ENCODE results near the gene RPP38. TPM values are rescaled to one million over a fixed set of nuclear protein-coding genes. Genes with fewer than 3 reads are reported as not detected.

Gene RPP38
- total and polyA plus RNA-seq, 2 of the 13 experiments (the other 11 are each of a cell fraction or from before 2014, with no cell fraction given) = 11.7 to 16.4 TPM

DNA sequence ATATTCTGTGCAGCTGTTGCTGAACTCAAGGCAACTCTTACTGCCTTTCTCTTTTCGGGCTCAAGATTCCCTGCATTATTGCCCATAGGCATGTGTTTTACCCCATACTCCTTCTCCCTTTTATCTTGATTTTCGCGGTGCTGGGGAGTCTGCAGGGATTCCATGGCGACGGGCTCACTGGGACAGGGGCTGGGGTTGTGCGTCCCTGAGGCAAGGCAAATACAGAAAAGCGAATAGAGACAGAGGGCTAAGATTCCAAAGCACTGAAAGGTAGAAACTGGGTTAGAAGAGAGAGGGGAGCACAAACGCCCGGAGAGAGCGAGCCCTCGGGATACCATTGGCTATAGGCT, 519 bp upstream of the RPP38 start:
- no peaks in the 10 kb centered on the region for H3K9me3 ChIP-seq (ENCODE audit: low read length)
- peak overlapping the region; percentile 85 for H2AFZ ChIP-seq (ENCODE audit: low read length)
- H3K36me3 ChIP-seq (replicated peaks in 1 of 2; ENCODE audit: control insufficient read depth in 1 of 2, insufficient read depth in 2 of 2, low read length in 2 of 2) = peaks cover 0 to 2% of the 10 kb centered on the region in 2 experiments; a peak in 1 of 5 replicates
- H3K27me3 ChIP-seq (ENCODE audit: control insufficient read depth in 1 of 2, insufficient read depth in 2 of 2, low read length in 2 of 2) = no peaks in the 10 kb centered on the region; a peak in 1 of 5 replicates
- no peak for DNase-seq (ENCODE audit: low spot score)
- ChIA-PET POLR2A (no interaction called here), CTCF (ENCODE audit: low intra/inter-chr PET ratio, low total read pairs) (no interaction called here)
- TSS peak; percentile 62 for BruUV-seq (replicated peaks)
- H3K27ac ChIP-seq (ENCODE audit: extremely low read length, insufficient read depth, low read length) = peak overlapping the region; percentile 97
- peaks cover 29% of the 10 kb centered on the region for H3K79me2 ChIP-seq (ENCODE audit: insufficient read depth, low read length)
- peaks cover 28% of the 10 kb centered on the region for H3K4me1 ChIP-seq (ENCODE audit: insufficient read depth, low read length)
- intact Hi-C loops (cut with micrococcal nuclease; ENCODE audit: unreplicated experiment) (no loop called here), in situ Hi-C loops (cut with HindIII; ENCODE audit: extremely low pct_ligation_motif_present, low pct_unique_long_range_greater_than_20kb) (no loop called here)
- FAIRE-seq = no peak
- H3K4me3 ChIP-seq (replicated peaks in 1 of 3; ENCODE audit: insufficient read depth in 1 of 3, low read depth in 2 of 3, low read length in 3 of 3) = peak overlapping the region; percentile 66 to 92 (median 82)
- H3K9ac ChIP-seq (ENCODE audit: insufficient read depth, low read depth, low read length) = peak overlapping the region; percentile 97
- no peaks in the 10 kb centered on the region for H4K20me1 ChIP-seq (ENCODE audit: insufficient read depth, low read length)
- WGBS (ENCODE audit: low lambda C conversion rate) = 2% methylated on average over 11 of the region's 11 CpGs
- no peak for ATAC-seq
- H3K4me2 ChIP-seq (ENCODE audit: low read depth, low read length) = peak overlapping the region; percentile 99
- TF ChIP-seq, protein P1, sequence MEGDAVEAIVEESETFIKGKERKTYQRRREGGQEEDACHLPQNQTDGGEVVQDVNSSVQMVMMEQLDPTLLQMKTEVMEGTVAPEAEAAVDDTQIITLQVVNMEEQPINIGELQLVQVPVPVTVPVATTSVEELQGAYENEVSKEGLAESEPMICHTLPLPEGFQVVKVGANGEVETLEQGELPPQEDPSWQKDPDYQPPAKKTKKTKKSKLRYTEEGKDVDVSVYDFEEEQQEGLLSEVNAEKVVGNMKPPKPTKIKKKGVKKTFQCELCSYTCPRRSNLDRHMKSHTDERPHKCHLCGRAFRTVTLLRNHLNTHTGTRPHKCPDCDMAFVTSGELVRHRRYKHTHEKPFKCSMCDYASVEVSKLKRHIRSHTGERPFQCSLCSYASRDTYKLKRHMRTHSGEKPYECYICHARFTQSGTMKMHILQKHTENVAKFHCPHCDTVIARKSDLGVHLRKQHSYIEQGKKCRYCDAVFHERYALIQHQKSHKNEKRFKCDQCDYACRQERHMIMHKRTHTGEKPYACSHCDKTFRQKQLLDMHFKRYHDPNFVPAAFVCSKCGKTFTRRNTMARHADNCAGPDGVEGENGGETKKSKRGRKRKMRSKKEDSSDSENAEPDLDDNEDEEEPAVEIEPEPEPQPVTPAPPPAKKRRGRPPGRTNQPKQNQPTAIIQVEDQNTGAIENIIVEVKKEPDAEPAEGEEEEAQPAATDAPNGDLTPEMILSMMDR (CRISPR knock-in tag; IDR thresholded peaks at IDR 0.05) = no peak
- no peak for TF ChIP-seq ZNF781 (CRISPR knock-in tag; IDR thresholded peaks at IDR 0.05; ENCODE audit: borderline replicate concordance, not compliant biosample characterization)
- TF ChIP-seq HNF4A (CRISPR knock-in tag; IDR thresholded peaks at IDR 0.05) = no peak
- no peak for TF ChIP-seq ZNF773 (CRISPR knock-in tag; IDR thresholded peaks at IDR 0.05; ENCODE audit: borderline replicate concordance)
- TF ChIP-seq KLF12 (CRISPR knock-in tag; IDR thresholded peaks at IDR 0.05; ENCODE audit: borderline replicate concordance) = peak; percentile 9; the same call in 1 of the 2 replicates
- no peak for TF ChIP-seq NBN (conservative IDR thresholded peaks at IDR 0.05)
- TF ChIP-seq SRF (IDR thresholded peaks at IDR 0.05; ENCODE audit: low read depth, low read length) = 0 out of 2 replicates have a peak, but pooled peaks have one; percentile 1
- TF ChIP-seq SNAI1 (CRISPR knock-in tag; IDR thresholded peaks at IDR 0.05; ENCODE audit: borderline replicate concordance) = 0 out of 2 replicates have a peak, but pooled peaks have one; percentile 7
- no peak for TF ChIP-seq MIER2 (CRISPR knock-in tag; IDR thresholded peaks at IDR 0.05)
- no peak for TF ChIP-seq SRSF4 (IDR thresholded peaks at IDR 0.05; ENCODE audit: low read depth, low read length, poor library complexity, severe bottlenecking)
- TF ChIP-seq NR3C1 (CRISPR knock-in tag; IDR thresholded peaks at IDR 0.05) = no peak
- TF ChIP-seq PAWR (CRISPR knock-in tag; IDR thresholded peaks at IDR 0.05; ENCODE audit: borderline replicate concordance) = no peak
- TF ChIP-seq, protein P2, sequence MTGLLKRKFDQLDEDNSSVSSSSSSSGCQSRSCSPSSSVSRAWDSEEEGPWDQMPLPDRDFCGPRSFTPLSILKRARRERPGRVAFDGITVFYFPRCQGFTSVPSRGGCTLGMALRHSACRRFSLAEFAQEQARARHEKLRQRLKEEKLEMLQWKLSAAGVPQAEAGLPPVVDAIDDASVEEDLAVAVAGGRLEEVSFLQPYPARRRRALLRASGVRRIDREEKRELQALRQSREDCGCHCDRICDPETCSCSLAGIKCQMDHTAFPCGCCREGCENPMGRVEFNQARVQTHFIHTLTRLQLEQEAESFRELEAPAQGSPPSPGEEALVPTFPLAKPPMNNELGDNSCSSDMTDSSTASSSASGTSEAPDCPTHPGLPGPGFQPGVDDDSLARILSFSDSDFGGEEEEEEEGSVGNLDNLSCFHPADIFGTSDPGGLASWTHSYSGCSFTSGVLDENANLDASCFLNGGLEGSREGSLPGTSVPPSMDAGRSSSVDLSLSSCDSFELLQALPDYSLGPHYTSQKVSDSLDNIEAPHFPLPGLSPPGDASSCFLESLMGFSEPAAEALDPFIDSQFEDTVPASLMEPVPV (CRISPR knock-in tag; IDR thresholded peaks at IDR 0.05) = no peak
- TF ChIP-seq PHF20 (CRISPR knock-in tag; IDR thresholded peaks at IDR 0.05) = no peak
- TF ChIP-seq, protein P3, sequence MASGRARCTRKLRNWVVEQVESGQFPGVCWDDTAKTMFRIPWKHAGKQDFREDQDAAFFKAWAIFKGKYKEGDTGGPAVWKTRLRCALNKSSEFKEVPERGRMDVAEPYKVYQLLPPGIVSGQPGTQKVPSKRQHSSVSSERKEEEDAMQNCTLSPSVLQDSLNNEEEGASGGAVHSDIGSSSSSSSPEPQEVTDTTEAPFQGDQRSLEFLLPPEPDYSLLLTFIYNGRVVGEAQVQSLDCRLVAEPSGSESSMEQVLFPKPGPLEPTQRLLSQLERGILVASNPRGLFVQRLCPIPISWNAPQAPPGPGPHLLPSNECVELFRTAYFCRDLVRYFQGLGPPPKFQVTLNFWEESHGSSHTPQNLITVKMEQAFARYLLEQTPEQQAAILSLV (CRISPR knock-in tag; IDR thresholded peaks at IDR 0.05; ENCODE audit: borderline replicate concordance) = no peak
- TF ChIP-seq, protein P4, sequence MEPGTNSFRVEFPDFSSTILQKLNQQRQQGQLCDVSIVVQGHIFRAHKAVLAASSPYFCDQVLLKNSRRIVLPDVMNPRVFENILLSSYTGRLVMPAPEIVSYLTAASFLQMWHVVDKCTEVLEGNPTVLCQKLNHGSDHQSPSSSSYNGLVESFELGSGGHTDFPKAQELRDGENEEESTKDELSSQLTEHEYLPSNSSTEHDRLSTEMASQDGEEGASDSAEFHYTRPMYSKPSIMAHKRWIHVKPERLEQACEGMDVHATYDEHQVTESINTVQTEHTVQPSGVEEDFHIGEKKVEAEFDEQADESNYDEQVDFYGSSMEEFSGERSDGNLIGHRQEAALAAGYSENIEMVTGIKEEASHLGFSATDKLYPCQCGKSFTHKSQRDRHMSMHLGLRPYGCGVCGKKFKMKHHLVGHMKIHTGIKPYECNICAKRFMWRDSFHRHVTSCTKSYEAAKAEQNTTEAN (CRISPR knock-in tag; conservative IDR thresholded peaks at IDR 0.05) = no peak
- TF ChIP-seq ZC3H13 (CRISPR knock-in tag; IDR thresholded peaks at IDR 0.05) = no peak
- no peak for TF ChIP-seq U2AF2 (IDR thresholded peaks at IDR 0.05; ENCODE audit: low read depth, low read length)
- TF ChIP-seq, protein P5, sequence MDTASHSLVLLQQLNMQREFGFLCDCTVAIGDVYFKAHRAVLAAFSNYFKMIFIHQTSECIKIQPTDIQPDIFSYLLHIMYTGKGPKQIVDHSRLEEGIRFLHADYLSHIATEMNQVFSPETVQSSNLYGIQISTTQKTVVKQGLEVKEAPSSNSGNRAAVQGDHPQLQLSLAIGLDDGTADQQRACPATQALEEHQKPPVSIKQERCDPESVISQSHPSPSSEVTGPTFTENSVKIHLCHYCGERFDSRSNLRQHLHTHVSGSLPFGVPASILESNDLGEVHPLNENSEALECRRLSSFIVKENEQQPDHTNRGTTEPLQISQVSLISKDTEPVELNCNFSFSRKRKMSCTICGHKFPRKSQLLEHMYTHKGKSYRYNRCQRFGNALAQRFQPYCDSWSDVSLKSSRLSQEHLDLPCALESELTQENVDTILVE (CRISPR knock-in tag; IDR thresholded peaks at IDR 0.05) = no peak
- no peak for TF ChIP-seq ZNF644 (CRISPR knock-in tag; IDR thresholded peaks at IDR 0.05; ENCODE audit: low read depth)
